GM12865 (cell line): ENCODE data around the gene FCN1.

Experiments
- DNase-seq: peaks from one replicate; pipeline ENCODE4 v3.0.0; 2010; ENCODE audit warnings: low read depth
- H3K4me3 ChIP-seq: 2 replicates; pipeline ENCODE4 v1.5.1; 2011; ENCODE audit warnings: mild to moderate bottlenecking, low read depth, low read length, control low read depth
- TF ChIP-seq, protein P1 (sequence below): IDR thresholded peaks from 2 replicates; pipeline ENCODE4 v1.5.1; 2011; ENCODE audit warnings: low read length, control low read depth, low read depth, inconsistent platforms; ENCODE audit not compliant: insufficient read depth; ENCODE audit errors: missing control alignments

The FCN1 gene

DNA sequence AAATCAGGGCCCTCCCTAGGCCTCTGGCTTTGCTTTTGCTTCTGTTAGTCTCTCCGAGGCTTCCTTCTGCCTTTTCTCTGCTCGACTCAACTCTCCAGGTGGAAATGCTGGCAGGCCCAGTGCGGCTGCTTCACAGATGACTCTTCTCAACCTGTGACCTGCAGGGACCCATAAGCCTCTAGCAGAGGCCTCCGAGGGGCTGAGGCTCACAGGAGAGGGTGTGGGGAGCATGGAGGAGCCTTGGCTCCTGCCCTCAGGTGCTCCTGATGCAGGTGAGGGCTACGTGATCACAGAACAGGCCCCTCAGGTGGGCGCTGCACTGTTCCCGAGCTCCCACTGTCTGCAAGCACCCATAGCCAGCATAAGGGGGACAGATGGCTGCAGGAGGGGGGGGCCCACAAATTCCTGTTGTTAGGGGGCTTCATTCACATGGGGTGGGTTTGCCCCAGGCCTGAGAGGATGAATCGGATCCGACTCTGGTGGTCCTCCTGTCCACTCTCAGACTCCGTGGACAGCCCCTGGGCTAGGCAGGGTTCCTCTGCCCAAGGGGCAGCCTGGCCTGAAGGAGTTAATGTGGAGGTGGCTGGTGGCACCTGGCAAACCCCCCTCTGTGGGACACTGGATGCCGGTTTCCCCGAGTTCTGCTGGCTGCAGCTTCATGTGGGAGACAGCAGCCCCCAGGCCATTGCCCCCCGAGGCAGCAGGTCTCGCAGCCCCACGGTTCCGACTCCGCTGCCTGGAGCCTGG is 48.0 kb downstream of the FCN1 start:
- TF ChIP-seq, protein P1, sequence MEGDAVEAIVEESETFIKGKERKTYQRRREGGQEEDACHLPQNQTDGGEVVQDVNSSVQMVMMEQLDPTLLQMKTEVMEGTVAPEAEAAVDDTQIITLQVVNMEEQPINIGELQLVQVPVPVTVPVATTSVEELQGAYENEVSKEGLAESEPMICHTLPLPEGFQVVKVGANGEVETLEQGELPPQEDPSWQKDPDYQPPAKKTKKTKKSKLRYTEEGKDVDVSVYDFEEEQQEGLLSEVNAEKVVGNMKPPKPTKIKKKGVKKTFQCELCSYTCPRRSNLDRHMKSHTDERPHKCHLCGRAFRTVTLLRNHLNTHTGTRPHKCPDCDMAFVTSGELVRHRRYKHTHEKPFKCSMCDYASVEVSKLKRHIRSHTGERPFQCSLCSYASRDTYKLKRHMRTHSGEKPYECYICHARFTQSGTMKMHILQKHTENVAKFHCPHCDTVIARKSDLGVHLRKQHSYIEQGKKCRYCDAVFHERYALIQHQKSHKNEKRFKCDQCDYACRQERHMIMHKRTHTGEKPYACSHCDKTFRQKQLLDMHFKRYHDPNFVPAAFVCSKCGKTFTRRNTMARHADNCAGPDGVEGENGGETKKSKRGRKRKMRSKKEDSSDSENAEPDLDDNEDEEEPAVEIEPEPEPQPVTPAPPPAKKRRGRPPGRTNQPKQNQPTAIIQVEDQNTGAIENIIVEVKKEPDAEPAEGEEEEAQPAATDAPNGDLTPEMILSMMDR, result no peak
- no peak overlapping the region for H3K4me3 ChIP-seq
- no peak for DNase-seq

GRCh38 chr9:134868751-134869553 is 48.8 kb downstream of the FCN1 start:
- TF ChIP-seq, protein P1, result no peak
- H3K4me3 ChIP-seq, result no peak overlapping the region
- DNase-seq, result no peak

- no peak for DNase-seq
- no peak overlapping the region for H3K4me3 ChIP-seq
- TF ChIP-seq, protein P1, result no peak
Observed at GRCh38 chr9:134867917-134868750, 49.6 kb downstream of the FCN1 start.

GRCh38 chr9:134864821-134865190 is 52.9 kb downstream of the FCN1 start:
- TF ChIP-seq, protein P1, result no peak
- no peak for DNase-seq
- no peak overlapping the region for H3K4me3 ChIP-seq

- DNase-seq, result no peak
- no peak overlapping the region for H3K4me3 ChIP-seq
- TF ChIP-seq, protein P1, result no peak
Observed at GRCh38 chr9:134863941-134864820, 53.5 kb downstream of the FCN1 start.

GRCh38 chr9:134863306-134863902 is 54.3 kb downstream of the FCN1 start:
- TF ChIP-seq, protein P1, result no peak
- no peak overlapping the region for H3K4me3 ChIP-seq
- DNase-seq, result no peak
